Testis (tissue), 2 donors: Measurements from ENCODE around the gene ATL2.

Experiments used
- CTCF ChIP-seq, 3 experiments: fragments of 450-650 bp in 2 of 3; fragments of 200-600 bp in 1 of 3; sonication (generic) in 1 of 3; IDR thresholded peaks; one replicate each; pipeline ENCODE4 v1.5.1; 2016 to 2019; ENCODE audit warnings: antibody characterized with exemption in 3 of 3, mild to moderate bottlenecking in 2 of 3, moderate library complexity in 1 of 3
- POLR2A ChIP-seq: fragments of 450-650 bp; IDR thresholded peaks from one replicate; pipeline ENCODE4 v1.6.1; 2017; ENCODE audit warnings: antibody characterized with exemption, mild to moderate bottlenecking, moderate library complexity

DNA sequence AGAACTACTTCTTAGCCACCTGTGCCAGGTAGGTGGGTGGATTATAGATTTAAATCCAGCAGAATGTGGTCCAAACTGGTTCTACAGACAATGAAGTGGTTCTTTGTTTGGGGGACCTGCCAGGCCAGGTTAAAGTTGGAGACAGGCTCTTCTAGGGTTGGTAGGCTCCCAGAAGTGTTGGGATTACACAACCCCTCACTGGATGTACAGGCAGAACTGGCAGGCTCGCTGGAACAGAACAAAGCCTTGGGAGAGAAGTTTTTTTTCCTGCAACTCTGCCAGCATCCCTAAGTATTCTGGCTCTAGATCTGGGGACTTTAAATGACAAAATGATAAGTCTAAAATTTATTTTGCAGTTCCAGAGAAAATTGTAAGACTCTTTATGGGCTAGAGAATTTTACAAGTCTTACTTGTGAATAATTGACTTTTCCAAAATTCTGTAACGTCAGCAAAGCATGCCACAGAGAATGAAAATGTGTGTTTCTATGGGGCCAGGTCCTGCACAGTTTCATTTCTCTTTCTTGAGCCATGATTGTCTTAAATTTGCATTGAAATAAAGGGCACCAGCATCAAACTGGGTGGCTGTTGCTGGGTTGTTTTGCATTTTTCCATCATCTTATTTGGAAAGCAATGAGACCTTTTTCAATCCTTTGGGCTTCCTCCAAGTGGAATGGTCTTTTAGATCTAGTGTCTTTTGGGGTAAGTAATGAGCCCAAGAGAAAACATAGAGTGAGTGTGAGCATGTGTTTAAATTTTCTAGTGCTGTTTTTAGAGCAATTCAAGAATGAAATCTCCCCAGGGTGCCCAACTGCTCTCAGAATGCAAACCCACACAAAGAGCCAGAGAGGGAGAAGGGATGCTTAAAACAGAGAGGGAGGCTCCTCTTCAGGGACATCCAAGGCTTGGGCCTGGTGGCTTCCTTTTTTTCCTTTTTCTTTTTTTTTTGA is 32.4 kb upstream of the ATL2 start:
- no peak for TF ChIP-seq CTCF (IDR thresholded peaks at IDR 0.05)
- TF ChIP-seq POLR2A: no peak
